HepG2 (cell line): ENCODE data around the gene UBAP2. TPM values are rescaled to one million over a fixed set of nuclear protein-coding genes. Genes with fewer than 3 reads are reported as not detected.
A peak's percentile ranks its signal among the peaks of the same experiment; 100 is the strongest.

ENCODE experiments used
- AKNA ChIP-seq: sonication (generic); formaldehyde crosslinking; IDR thresholded peaks from 2 replicates; pipeline ENCODE4 v1.4.0; 2020; ENCODE audit warnings: missing genetic modification reagents, borderline replicate concordance
- CREBL2 ChIP-seq: sonication (generic); formaldehyde crosslinking; IDR thresholded peaks from 2 replicates; pipeline ENCODE4 v1.8.1; 2023; ENCODE audit warnings: missing genetic modification reagents, mild to moderate bottlenecking, borderline replicate concordance
- DMAP1 ChIP-seq: IDR thresholded peaks from 2 replicates; pipeline ENCODE4 v1.6.1; 2016
- EEA1 ChIP-seq: sonication (generic); formaldehyde crosslinking; IDR thresholded peaks from 2 replicates; pipeline ENCODE4 v1.5.1; 2020; ENCODE audit warnings: mild to moderate bottlenecking, missing genetic modification reagents, borderline replicate concordance
- IRF1 ChIP-seq: sonication (generic); formaldehyde crosslinking; IDR thresholded peaks from 2 replicates; pipeline ENCODE4 v1.4.0; 2020; ENCODE audit warnings: low read depth, mild to moderate bottlenecking, missing genetic modification reagents
- KMT2A ChIP-seq: sonication (generic); formaldehyde crosslinking; IDR thresholded peaks from 2 replicates; pipeline ENCODE4 v1.4.0; 2020; ENCODE audit warnings: missing genetic modification reagents
- LBX2 ChIP-seq: sonication (generic); formaldehyde crosslinking; IDR thresholded peaks from 2 replicates; pipeline ENCODE4 v1.5.0; 2020; ENCODE audit warnings: missing genetic modification reagents, mild to moderate bottlenecking, borderline replicate concordance
- MTA3 ChIP-seq: sonication (generic); formaldehyde crosslinking; IDR thresholded peaks from 2 replicates; pipeline ENCODE4 v1.4.0; 2020; ENCODE audit warnings: missing genetic modification reagents
- NCOR1 ChIP-seq: fragments of 200-600 bp; sonication (generic); IDR thresholded peaks from 2 replicates; pipeline ENCODE4 v1.7.0; 2017; ENCODE audit warnings: antibody characterized with exemption, low read length, borderline replicate concordance
- NFIB ChIP-seq: sonication (generic); formaldehyde crosslinking; IDR thresholded peaks from 2 replicates; pipeline ENCODE4 v1.9.0; 2021; ENCODE audit warnings: missing genetic modification reagents, mild to moderate bottlenecking, borderline replicate concordance
- PAXIP1 ChIP-seq: sonication (generic); formaldehyde crosslinking; conservative IDR thresholded peaks from 2 replicates; pipeline ENCODE4 v1.4.0; 2020; ENCODE audit warnings: mild to moderate bottlenecking, missing genetic modification reagents, moderate library complexity
- POLR2A ChIP-seq, 2 experiments: IDR thresholded peaks; 2 replicates each; pipeline ENCODE4 v1.6.1; 2011; ENCODE audit warnings: low read depth in 2 of 2, low read length in 2 of 2, mild to moderate bottlenecking in 1 of 2, moderate library complexity in 1 of 2; ENCODE audit not compliant: insufficient read depth in 1 of 2
- RNF219 ChIP-seq: sonication (generic); formaldehyde crosslinking; IDR thresholded peaks from 2 replicates; pipeline ENCODE4 v1.5.0; 2020; ENCODE audit warnings: mild to moderate bottlenecking, missing genetic modification reagents
- ZNF549 ChIP-seq: sonication (generic); formaldehyde crosslinking; IDR thresholded peaks from 2 replicates; pipeline ENCODE4 v1.5.0; 2020; ENCODE audit warnings: missing genetic modification reagents
- ZNF563 ChIP-seq: sonication (generic); formaldehyde crosslinking; IDR thresholded peaks from 2 replicates; pipeline ENCODE4 v1.8.0; 2022; ENCODE audit warnings: mild to moderate bottlenecking, moderate library complexity, missing genetic modification reagents
- ZNF780A ChIP-seq: sonication (generic); formaldehyde crosslinking; IDR thresholded peaks from 2 replicates; pipeline ENCODE4 v1.8.0; 2022; ENCODE audit warnings: mild to moderate bottlenecking, missing genetic modification reagents, moderate library complexity
- polyA plus RNA-seq, 8 experiments: library from polyadenylated mRNA; depleted of rRNA in 3 of 8; stranded (reverse) in 7 of 8; unstranded in 1 of 8; fragments of >200 nt; fragmentation: Illumina TruSeq in 4 of 8; extraction: Trizol in 4 of 8; gene quantifications; 2 replicates each; pipeline versions ENCODE4 v1.2.1 to v1.2.3, GENCODE V29; 2011 to 2016; ENCODE audit warnings: low read depth in 4 of 8, missing spikeins in 1 of 8, mixed read lengths in 1 of 8; ENCODE audit not compliant: insufficient read depth in 1 of 8
- total RNA-seq, 5 experiments: library from RNA; depleted of rRNA; stranded (reverse); fragments of >200 nt; fragmentation: Illumina TruSeq; extraction: Trizol; gene quantifications; 2 replicates each; pipeline ENCODE4 v1.2.3, GENCODE V29; 2016; ENCODE audit warnings: low read depth in 1 of 5

The UBAP2 gene
- total and polyA plus RNA-seq, 2 of the 13 experiments (the other 11 are each of a cell fraction or from before 2014, with no cell fraction given) = 19.0 to 22.0 TPM

- no peak; the same call in 1 of the 2 replicates for TF ChIP-seq CREBL2 (CRISPR knock-in tag)
- TF ChIP-seq AKNA (CRISPR knock-in tag) = 0 out of 2 replicates have a peak, but pooled peaks have one; percentile 40
- no peak for TF ChIP-seq ZNF780A
- TF ChIP-seq NFIB (CRISPR knock-in tag) = no peak
- no peak for TF ChIP-seq LBX2 (CRISPR knock-in tag)
- TF ChIP-seq KMT2A = peak; percentile 88
- peak; percentile 19; the same call in 1 of the 2 replicates for TF ChIP-seq PAXIP1 (CRISPR knock-in tag)
- TF ChIP-seq ZNF549 (CRISPR knock-in tag) = no peak
- TF ChIP-seq ZNF563 (CRISPR knock-in tag) = peak; percentile 85
- TF ChIP-seq DMAP1 (CRISPR knock-in tag) = peak; percentile 99
- TF ChIP-seq NCOR1 = peak; percentile 38; the same call in 1 of the 2 replicates
- TF ChIP-seq RNF219 (CRISPR knock-in tag) = no peak
- TF ChIP-seq EEA1 (CRISPR knock-in tag) = 0 out of 2 replicates have a peak, but pooled peaks have one; percentile 73
- TF ChIP-seq POLR2A (IDR thresholded peaks at IDR 0.05; ENCODE audit: insufficient read depth in 1 of 2, low read depth in 2 of 2, low read length in 2 of 2) = peak; percentile 93 to 95
- no peak for TF ChIP-seq MTA3 (CRISPR knock-in tag)
- no peak for TF ChIP-seq IRF1 (CRISPR knock-in tag)
These were observed at the start of gene UBAP2 (continued) for GRCh38 chr9:34048727-34049629.
